Tibial artery (tissue), 4 donors: ENCODE measurements around the gene C13orf46.

ENCODE experiments used
- DNase-seq, 2 donors: peaks; one replicate each; pipeline ENCODE4 v3.0.0-alpha.2; 2019
- H3K27ac ChIP-seq, 2 donors: fragments of 200-600 bp; sonication (generic) in 1 of 2; 1 replicate in 1 of 2; 2 replicates in 1 of 2; pipeline ENCODE4 v1.5.1; 2018 to 2019; ENCODE audit warnings: mild to moderate bottlenecking in 1 of 2
- H3K27me3 ChIP-seq, 2 donors: fragments of 200-600 bp; sonication (generic) in 1 of 2; one replicate each; pipeline versions ENCODE4 v1.5.1 to v1.6.0; 2016 to 2019
- H3K36me3 ChIP-seq, 3 donors: fragments of 200-600 bp; sonication (generic) in 2 of 3; one replicate each; pipeline ENCODE4 v1.5.1; 2016 to 2019; ENCODE audit warnings: mild to moderate bottlenecking in 2 of 3
- H3K4me1 ChIP-seq, 4 donors: fragments of 200-600 bp; sonication (generic) in 2 of 4; 1 replicate in 3 of 4; 2 replicates in 1 of 4; pipeline ENCODE4 v1.5.1; 2016 to 2019
- H3K4me3 ChIP-seq, 2 donors: fragments of 200-600 bp; sonication (generic) in 1 of 2; 1 replicate in 1 of 2; 2 replicates in 1 of 2; pipeline ENCODE4 v1.5.1; 2018 to 2019; ENCODE audit warnings: mild to moderate bottlenecking in 2 of 2
- H3K9me3 ChIP-seq, 3 donors: fragments of 200-600 bp; sonication (generic) in 1 of 3; one replicate each; pipeline ENCODE4 v1.5.1; 2016 to 2019
- CTCF ChIP-seq, 2 experiments: fragments of 200-600 bp in 1 of 2; fragments of 450-650 bp in 1 of 2; IDR thresholded peaks; one replicate each; pipeline ENCODE4 v1.5.1; 2017 to 2019; ENCODE audit warnings: antibody characterized with exemption in 2 of 2, mild to moderate bottlenecking in 1 of 2, moderate library complexity in 1 of 2
- intact Hi-C: fragments of 100-400 bp; cut with DNase I; formaldehyde crosslinking; loops from one replicate; pipeline ENCODE4 v1.15.0; 2023; ENCODE audit warnings: low total_unique reads

C13orf46 gene

DNA sequence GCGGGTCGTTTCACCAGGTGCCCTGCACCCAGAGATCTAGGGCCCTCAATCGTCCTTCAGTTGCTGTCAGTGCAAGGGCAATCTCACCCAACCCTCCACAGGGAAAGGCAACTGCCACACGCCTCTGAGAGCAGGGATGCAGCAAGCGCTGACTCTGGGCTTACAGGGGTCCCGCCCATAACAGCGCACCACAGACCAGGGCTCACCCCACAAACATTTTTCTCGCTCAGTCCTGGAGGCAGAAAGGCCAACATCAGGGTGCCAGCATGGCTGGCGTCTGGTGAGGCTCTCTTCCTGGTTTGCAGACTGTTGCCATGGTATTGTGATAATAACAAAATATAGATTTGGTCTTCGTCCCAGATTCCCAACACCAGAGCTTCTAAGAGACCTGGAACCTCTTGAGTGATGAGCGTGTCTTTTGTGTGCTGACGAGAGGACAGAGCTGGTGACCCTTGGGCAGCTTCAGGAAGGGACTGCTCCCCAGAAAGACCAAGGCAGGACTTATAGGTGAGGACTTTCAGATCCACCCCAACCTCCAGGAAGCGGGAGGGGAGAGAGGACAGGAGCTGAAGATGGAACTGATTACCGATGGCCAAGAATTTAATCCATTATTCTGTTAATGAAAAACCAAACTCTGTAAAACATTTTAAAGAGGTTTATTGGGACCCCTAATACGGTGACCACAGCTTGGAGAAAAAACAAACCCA, 51.3 kb downstream of the C13orf46 start:
- no peak for TF ChIP-seq CTCF (IDR thresholded peaks at IDR 0.05)

DNA sequence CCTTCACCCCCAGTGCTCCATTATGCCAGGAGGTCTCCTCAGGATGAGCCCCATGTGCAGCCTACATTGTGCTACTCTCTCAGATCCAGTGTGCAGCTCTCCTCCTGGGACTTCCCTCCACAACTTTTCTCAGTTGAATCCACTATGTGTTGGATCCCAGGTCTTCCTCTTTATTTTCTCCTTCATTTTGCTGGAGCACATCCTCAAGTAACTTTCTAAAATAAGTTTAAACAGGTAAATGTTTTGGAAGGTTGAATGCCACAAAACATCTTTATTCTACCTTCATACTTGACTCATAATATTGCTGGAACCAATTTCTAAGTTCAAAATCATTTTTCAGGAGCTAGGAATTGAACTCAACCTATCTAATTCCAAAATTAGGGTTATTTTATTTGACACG, 52.1 kb downstream of the C13orf46 start:
- intact Hi-C loops: no loop called here
- Histone ChIP-seq H3K27me3 (peaks cover 0 to 7% of the 10 kb centered on the region in 2 donors), H3K27ac (no peak overlapping the region), H3K36me3 (no peaks in the 10 kb centered on the region), H3K4me3 (no peak overlapping the region), H3K9me3 (peaks cover 0 to 14% (median 4%) of the 10 kb centered on the region in 3 donors), H3K4me1 (peaks cover 0 to 4% (median 2%) of the 10 kb centered on the region in 4 donors)
- DNase-seq: no peak
- no peak for TF ChIP-seq CTCF (IDR thresholded peaks at IDR 0.05)

More for the DNA sequence above, 51.3 kb downstream of the C13orf46 start:
- H3K4me1 ChIP-seq: peaks cover 0 to 10% (median 9%) of the 10 kb centered on the region in 4 donors
- H3K4me3 ChIP-seq: no peak overlapping the region
- no peak overlapping the region for H3K27ac ChIP-seq
- DNase-seq: peak; percentile 17 to 59
- H3K36me3 ChIP-seq: no peaks in the 10 kb centered on the region
- H3K9me3 ChIP-seq: peaks cover 0 to 14% (median 4%) of the 10 kb centered on the region in 3 donors
- peaks cover 0 to 7% of the 10 kb centered on the region in 2 donors for H3K27me3 ChIP-seq
- intact Hi-C loops: no loop called here

DNA sequence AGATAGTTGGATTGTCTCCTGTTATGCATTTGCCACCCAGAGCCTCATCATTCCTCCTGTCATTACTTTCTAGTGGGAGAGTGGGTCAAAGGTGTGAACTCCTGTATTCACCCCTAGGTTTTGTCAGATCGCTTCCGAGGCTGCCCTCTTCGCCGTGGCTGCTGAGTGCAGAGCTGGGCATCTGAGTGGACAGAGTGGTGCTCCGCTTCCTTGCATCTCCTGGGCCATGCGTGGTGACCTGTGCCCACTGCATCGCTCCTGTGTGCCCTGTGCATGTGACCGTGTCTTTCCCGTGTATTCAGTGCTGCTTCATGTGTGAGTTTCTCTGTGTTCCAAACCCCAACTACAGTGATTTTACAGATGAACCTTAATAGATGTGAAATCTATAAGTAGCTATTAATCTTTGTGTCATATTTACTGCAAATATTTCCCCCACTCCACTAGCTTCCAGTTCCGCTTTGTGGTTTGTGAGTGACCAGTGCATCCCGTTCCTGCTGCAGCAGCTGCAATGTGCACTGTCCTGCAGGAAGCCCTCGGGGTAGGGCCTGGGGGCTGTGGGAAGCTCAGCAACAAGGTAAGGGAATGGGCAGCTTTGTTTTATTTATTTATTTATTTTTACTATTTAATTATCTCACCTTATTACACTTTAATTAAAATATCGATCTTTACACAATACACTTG, 53.1 kb downstream of the C13orf46 start:
- intact Hi-C loops: no loop called here
- no peaks in the 10 kb centered on the region for H3K36me3 ChIP-seq
- H3K27ac ChIP-seq: no peak overlapping the region
- H3K9me3 ChIP-seq: peaks cover 0 to 14% (median 4%) of the 10 kb centered on the region in 3 donors
- DNase-seq: peak in 1 of 2 donors; percentile 16
- H3K4me1 ChIP-seq: peaks cover 0 to 4% (median 0%) of the 10 kb centered on the region in 4 donors
- TF ChIP-seq CTCF (IDR thresholded peaks at IDR 0.05): no peak
- H3K27me3 ChIP-seq: peaks cover 0 to 7% of the 10 kb centered on the region in 2 donors
- H3K4me3 ChIP-seq: no peak overlapping the region

GRCh38 chr13:113919761-113920559, 53.9 kb downstream of the C13orf46 start:
- DNase-seq: peak in 1 of 2 donors; percentile 9
- no peaks in the 10 kb centered on the region for H3K36me3 ChIP-seq
- no peak overlapping the region for H3K27ac ChIP-seq
- peaks cover 0 to 14% (median 4%) of the 10 kb centered on the region in 3 donors for H3K9me3 ChIP-seq
- intact Hi-C loops: no loop called here
- H3K4me3 ChIP-seq: no peak overlapping the region
- no peak for TF ChIP-seq CTCF (IDR thresholded peaks at IDR 0.05)
- peaks cover 0 to 4% (median 0%) of the 10 kb centered on the region in 4 donors for H3K4me1 ChIP-seq
- H3K27me3 ChIP-seq: peaks cover 0 to 7% of the 10 kb centered on the region in 2 donors

- no peak for TF ChIP-seq CTCF (IDR thresholded peaks at IDR 0.05)
- Histone ChIP-seq H3K4me3 (no peak overlapping the region), H3K4me1 (peaks cover 0 to 4% (median 0%) of the 10 kb centered on the region in 4 donors), H3K27ac (no peak overlapping the region), H3K27me3 (peaks cover 0 to 7% of the 10 kb centered on the region in 2 donors), H3K9me3 (peaks cover 0 to 14% (median 4%) of the 10 kb centered on the region in 3 donors), H3K36me3 (no peaks in the 10 kb centered on the region)
- intact Hi-C loops: no loop called here
- peak; percentile 8 to 56 for DNase-seq
Measured at GRCh38 chr13:113918981-113919701, 54.7 kb downstream of the C13orf46 start.
